ENCODE data around the gene RNF151. TPM values are rescaled to one million over a fixed set of nuclear protein-coding genes. Genes with fewer than 3 reads are reported as not detected.
"Not testable (repeated sequence)": the region's sequence is repeated elsewhere in the genome, so short reads cannot be mapped to it uniquely, and the experiment has no call there.

The RNF151 gene
- total RNA-seq, result not detected

GRCh38 chr16:1966460-1966859 is at the start of gene RNF151:
Gene RNF151, plus strand, starts transcription at chr16:1966856. Its CDS starts 26 bp downstream, at chr16:1966882.
- H3K9ac ChIP-seq (ENCODE audit: low read depth in 1 of 3, low read length in 3 of 3), result peak within 1 kb of the TSS; percentile 93 to 99 (median 98)
- H3K27ac ChIP-seq (ENCODE audit: low read depth, low read length), result peak within 1 kb of the TSS; percentile 98
- H3K36me3 ChIP-seq (ENCODE audit: control insufficient read depth in 3 of 3, insufficient read depth in 3 of 3, low read length in 3 of 3), result peaks cover 17 to 24% (median 19%) of the 10 kb centered on the region in 3 donors
- H3K9me3 ChIP-seq (ENCODE audit: control insufficient read depth in 3 of 3, low read length in 3 of 3), result no peaks in the 10 kb centered on the region
- H3K27me3 ChIP-seq (ENCODE audit: control insufficient read depth in 3 of 3, insufficient read depth in 3 of 3, low read length in 3 of 3), result no peaks in the 10 kb centered on the region
- peak within 1 kb of the TSS; percentile 84 to 90 (median 85) for H3K4me3 ChIP-seq (ENCODE audit: low read length in 3 of 3)
- peaks cover 26 to 46% (median 26%) of the 10 kb centered on the region in 3 donors for H3K4me1 ChIP-seq (ENCODE audit: control insufficient read depth in 3 of 3, insufficient read depth in 3 of 3, low read length in 3 of 3)

- no peak overlapping the region for H3K4me3 ChIP-seq (ENCODE audit: low read length in 3 of 3)
- no peaks in the 10 kb centered on the region for H3K36me3 ChIP-seq (ENCODE audit: control insufficient read depth in 3 of 3, insufficient read depth in 3 of 3, low read length in 3 of 3)
- H3K27ac ChIP-seq (ENCODE audit: low read depth, low read length), result no peak overlapping the region
- no peaks in the 10 kb centered on the region for H3K9me3 ChIP-seq (ENCODE audit: control insufficient read depth in 3 of 3, low read length in 3 of 3)
- peaks cover 0 to 2% (median 0%) of the 10 kb centered on the region in 3 donors for H3K4me1 ChIP-seq (ENCODE audit: control insufficient read depth in 3 of 3, insufficient read depth in 3 of 3, low read length in 3 of 3)
- peaks cover 73 to 80% (median 77%) of the 10 kb centered on the region in 3 donors for H3K27me3 ChIP-seq (ENCODE audit: control insufficient read depth in 3 of 3, insufficient read depth in 3 of 3, low read length in 3 of 3)
- H3K9ac ChIP-seq (ENCODE audit: low read depth in 1 of 3, low read length in 3 of 3), result no peak overlapping the region
Observed at GRCh38 chr16:1917056-1917664, 49.5 kb upstream of the RNF151 start.

DNA sequence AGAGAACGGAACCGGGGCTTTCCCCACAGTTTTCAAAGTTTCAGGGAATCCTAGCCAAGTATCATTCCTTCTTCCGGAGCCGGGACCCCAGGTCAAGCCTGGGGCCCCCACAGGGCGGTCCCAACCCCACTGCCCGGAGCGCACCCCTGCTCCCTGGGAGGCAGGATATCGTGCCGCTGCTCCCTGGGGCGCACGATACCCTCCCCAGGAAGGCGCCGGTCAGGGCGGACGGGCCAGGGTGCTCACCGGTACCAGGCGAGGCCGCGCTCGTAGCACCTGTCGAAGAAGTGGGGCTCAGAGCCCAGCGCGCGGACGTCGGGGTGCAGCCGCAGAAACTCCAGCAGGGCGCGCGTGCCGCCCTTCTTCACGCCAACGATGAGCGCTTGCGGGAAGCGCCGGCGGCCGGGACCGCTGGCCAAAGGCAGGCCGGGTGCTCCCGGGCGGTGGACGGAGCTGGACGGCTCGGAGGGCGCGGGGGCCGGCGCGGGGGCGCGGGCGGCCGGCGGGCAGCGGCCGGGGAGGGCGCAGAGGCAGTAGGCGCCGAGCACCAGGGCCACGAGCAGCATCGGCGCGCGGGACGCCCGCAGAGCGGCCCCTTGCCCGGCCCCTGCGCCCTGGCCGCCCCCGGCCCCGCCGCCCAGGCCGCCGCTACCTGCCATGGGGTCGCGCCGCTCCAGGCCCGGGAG is 48.8 kb upstream of the RNF151 start:
- Histone ChIP-seq H3K4me1 (ENCODE audit: control insufficient read depth in 3 of 3, insufficient read depth in 3 of 3, low read length in 3 of 3) (peaks cover 0 to 2% (median 0%) of the 10 kb centered on the region in 3 donors), H3K27me3 (ENCODE audit: control insufficient read depth in 3 of 3, insufficient read depth in 3 of 3, low read length in 3 of 3) (peaks cover 79 to 86% (median 83%) of the 10 kb centered on the region in 3 donors), H3K4me3 (ENCODE audit: low read length in 3 of 3) (no peak overlapping the region), H3K9ac (ENCODE audit: low read depth in 1 of 3, low read length in 3 of 3) (no peak overlapping the region), H3K36me3 (ENCODE audit: control insufficient read depth in 3 of 3, insufficient read depth in 3 of 3, low read length in 3 of 3) (no peaks in the 10 kb centered on the region), H3K9me3 (ENCODE audit: control insufficient read depth in 3 of 3, low read length in 3 of 3) (no peaks in the 10 kb centered on the region), H3K27ac (ENCODE audit: low read depth, low read length) (no peak overlapping the region)

DNA sequence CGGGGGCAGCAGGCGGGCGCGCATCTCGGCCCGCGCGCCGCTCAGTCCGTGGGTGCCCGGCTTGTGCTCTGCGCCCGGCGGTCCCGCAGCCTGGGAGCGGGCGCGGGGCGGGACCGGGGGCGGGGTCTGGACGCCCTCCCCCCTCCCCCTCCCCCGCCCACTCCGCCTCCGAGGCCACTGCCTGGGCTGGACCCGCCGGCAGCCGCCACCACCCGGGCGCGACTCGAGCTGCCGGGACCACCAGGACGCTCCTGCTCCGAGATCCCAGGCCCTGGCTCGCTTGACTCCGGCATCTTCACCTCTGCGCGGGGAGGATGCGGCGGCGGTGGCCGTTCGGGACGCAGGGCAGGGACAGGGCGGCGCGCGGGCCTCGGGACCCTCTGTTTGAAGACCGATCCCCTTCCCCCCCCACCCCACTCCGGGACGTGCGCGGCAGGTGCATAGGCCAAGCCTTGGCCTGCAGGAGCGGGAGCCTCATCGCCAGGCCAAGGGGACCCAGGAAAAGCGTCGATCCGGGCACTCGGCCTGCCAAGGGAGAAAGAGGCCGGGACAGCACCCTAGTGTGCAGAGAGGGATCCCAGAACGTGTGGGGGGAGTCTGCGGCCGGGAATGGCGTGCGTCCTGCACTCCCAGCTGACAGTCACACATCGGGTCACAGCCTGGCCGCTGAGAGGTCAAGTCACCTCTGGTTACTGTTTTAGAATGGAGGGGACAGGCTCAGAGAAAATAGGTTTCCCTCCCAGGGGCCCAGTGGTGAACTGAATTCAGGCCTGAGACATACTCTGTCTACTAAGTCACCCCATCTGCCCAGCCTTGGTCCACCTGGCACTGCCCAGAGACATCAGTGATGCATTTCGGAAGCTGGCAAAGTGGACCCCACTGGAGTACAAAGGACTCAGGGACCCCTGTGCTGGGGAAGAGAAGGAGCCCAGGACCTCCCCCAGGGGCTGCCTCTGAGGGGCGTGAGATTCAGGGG is 48.0 kb upstream of the RNF151 start, which contains the start of gene HS3ST6:
TSS of gene HS3ST6 (minus strand) at position 65 of the 976 bp plus-strand sequence. CDS start 92 bp downstream, outside the sequence.
- Histone ChIP-seq H3K27ac (ENCODE audit: low read depth, low read length) (no peak within 1 kb of the TSS), H3K4me3 (ENCODE audit: low read length in 3 of 3) (no peak within 1 kb of the TSS), H3K9me3 (ENCODE audit: control insufficient read depth in 3 of 3, low read length in 3 of 3) (no peaks in the 10 kb centered on the region), H3K4me1 (ENCODE audit: control insufficient read depth in 3 of 3, insufficient read depth in 3 of 3, low read length in 3 of 3) (peaks cover 0 to 2% (median 1%) of the 10 kb centered on the region in 3 donors), H3K27me3 (ENCODE audit: control insufficient read depth in 3 of 3, insufficient read depth in 3 of 3, low read length in 3 of 3) (peaks cover 83 to 87% (median 86%) of the 10 kb centered on the region in 3 donors), H3K36me3 (ENCODE audit: control insufficient read depth in 3 of 3, insufficient read depth in 3 of 3, low read length in 3 of 3) (no peaks in the 10 kb centered on the region), H3K9ac (ENCODE audit: low read depth in 1 of 3, low read length in 3 of 3) (no peak within 1 kb of the TSS)

DNA sequence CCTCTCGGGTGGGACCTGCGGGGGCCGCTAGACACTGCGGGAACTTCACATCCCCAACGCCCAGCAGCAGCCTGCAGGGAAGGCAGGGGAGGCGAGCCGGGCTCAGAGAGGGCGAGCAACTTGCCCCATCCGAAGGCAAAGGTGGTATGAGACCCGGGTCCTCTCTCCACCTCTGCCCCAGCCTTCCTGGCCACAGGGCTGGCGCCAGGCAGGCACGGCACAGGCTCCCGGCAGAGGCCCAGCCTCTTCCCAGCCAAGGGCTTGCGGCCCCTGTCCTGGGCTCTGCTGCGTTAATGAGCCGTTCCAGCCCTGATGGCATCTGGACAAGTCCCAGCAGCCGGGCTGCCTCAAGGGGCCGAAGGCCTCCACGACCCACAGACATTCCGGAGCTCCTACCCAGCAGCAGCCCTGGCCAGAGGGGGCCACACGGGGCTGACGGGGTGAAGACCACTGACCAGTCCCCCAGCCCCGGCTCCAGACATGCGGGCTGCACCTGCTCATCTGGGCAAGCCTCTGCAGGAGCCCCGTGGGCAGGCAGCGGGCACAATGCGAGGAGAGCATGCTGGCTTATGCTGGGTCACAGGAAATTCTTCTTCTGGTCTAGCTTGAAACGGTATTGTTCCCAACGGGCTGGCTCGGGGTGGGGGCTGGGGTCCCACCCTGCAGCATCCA is 47.2 kb upstream of the RNF151 start:
- H3K9ac ChIP-seq (ENCODE audit: low read depth in 1 of 3, low read length in 3 of 3), result no peak overlapping the region
- H3K27ac ChIP-seq (ENCODE audit: low read depth, low read length), result no peak overlapping the region
- peaks cover 84 to 85% (median 84%) of the 10 kb centered on the region in 3 donors for H3K27me3 ChIP-seq (ENCODE audit: control insufficient read depth in 3 of 3, insufficient read depth in 3 of 3, low read length in 3 of 3)
- H3K9me3 ChIP-seq (ENCODE audit: control insufficient read depth in 3 of 3, low read length in 3 of 3), result no peaks in the 10 kb centered on the region
- no peaks in the 10 kb centered on the region for H3K36me3 ChIP-seq (ENCODE audit: control insufficient read depth in 3 of 3, insufficient read depth in 3 of 3, low read length in 3 of 3)
- peaks cover 0 to 3% (median 2%) of the 10 kb centered on the region in 3 donors for H3K4me1 ChIP-seq (ENCODE audit: control insufficient read depth in 3 of 3, insufficient read depth in 3 of 3, low read length in 3 of 3)
- H3K4me3 ChIP-seq (ENCODE audit: low read length in 3 of 3), result no peak overlapping the region

GRCh38 chr16:1920122-1920521 is 46.5 kb upstream of the RNF151 start:
- peaks cover 77 to 83% (median 81%) of the 10 kb centered on the region in 3 donors for H3K27me3 ChIP-seq (ENCODE audit: control insufficient read depth in 3 of 3, insufficient read depth in 3 of 3, low read length in 3 of 3)
- not testable (repeated sequence) for H3K9me3 ChIP-seq (ENCODE audit: control insufficient read depth in 3 of 3, low read length in 3 of 3); H3K4me1 ChIP-seq (ENCODE audit: control insufficient read depth in 3 of 3, insufficient read depth in 3 of 3, low read length in 3 of 3); H3K4me3 ChIP-seq (ENCODE audit: low read length in 3 of 3); H3K9ac ChIP-seq (ENCODE audit: low read depth in 1 of 3, low read length in 3 of 3); H3K36me3 ChIP-seq (ENCODE audit: control insufficient read depth in 3 of 3, insufficient read depth in 3 of 3, low read length in 3 of 3); H3K27ac ChIP-seq (ENCODE audit: low read depth, low read length)

- Histone ChIP-seq H3K27ac (ENCODE audit: low read depth, low read length) (no peak overlapping the region), H3K4me1 (ENCODE audit: control insufficient read depth in 3 of 3, insufficient read depth in 3 of 3, low read length in 3 of 3) (peaks cover 0 to 3% (median 2%) of the 10 kb centered on the region in 3 donors), H3K4me3 (ENCODE audit: low read length in 3 of 3) (no peak overlapping the region), H3K9ac (ENCODE audit: low read depth in 1 of 3, low read length in 3 of 3) (no peak overlapping the region), H3K27me3 (ENCODE audit: control insufficient read depth in 3 of 3, insufficient read depth in 3 of 3, low read length in 3 of 3) (peaks cover 73 to 84% (median 81%) of the 10 kb centered on the region in 3 donors), H3K36me3 (ENCODE audit: control insufficient read depth in 3 of 3, insufficient read depth in 3 of 3, low read length in 3 of 3) (no peaks in the 10 kb centered on the region), H3K9me3 (ENCODE audit: control insufficient read depth in 3 of 3, low read length in 3 of 3) (no peaks in the 10 kb centered on the region)
Observed at GRCh38 chr16:1920727-1921171, 45.9 kb upstream of the RNF151 start.

- H3K27me3 ChIP-seq (ENCODE audit: control insufficient read depth in 3 of 3, insufficient read depth in 3 of 3, low read length in 3 of 3), result peaks cover 59 to 72% (median 66%) of the 10 kb centered on the region in 3 donors
- H3K36me3 ChIP-seq (ENCODE audit: control insufficient read depth in 3 of 3, insufficient read depth in 3 of 3, low read length in 3 of 3), result no peaks in the 10 kb centered on the region
- no peaks in the 10 kb centered on the region for H3K9me3 ChIP-seq (ENCODE audit: control insufficient read depth in 3 of 3, low read length in 3 of 3)
- peaks cover 0 to 3% (median 2%) of the 10 kb centered on the region in 3 donors for H3K4me1 ChIP-seq (ENCODE audit: control insufficient read depth in 3 of 3, insufficient read depth in 3 of 3, low read length in 3 of 3)
- H3K4me3 ChIP-seq (ENCODE audit: low read length in 3 of 3), result no peak overlapping the region
- no peak overlapping the region for H3K27ac ChIP-seq (ENCODE audit: low read depth, low read length)
- H3K9ac ChIP-seq (ENCODE audit: low read depth in 1 of 3, low read length in 3 of 3), result no peak overlapping the region
Observed at GRCh38 chr16:1922357-1922756, 44.3 kb upstream of the RNF151 start.

Data from skeletal muscle tissue (tissue), 4 donors.